HEK293T (cell line): ENCODE results near the gene ZBTB20.

Experiments used
- CTCF ChIA-PET: fragments of 350-600 bp; formaldehyde crosslinking; extraction: SDS; loops from one replicate; lab custom pipeline; 2021; ENCODE audit warnings: antibody characterized with exemption, inconsistent platforms; lab: Yijun Ruan, JAX
- POLR2A ChIA-PET: fragments of 350-600 bp; formaldehyde crosslinking; extraction: SDS; loops from one replicate; lab custom pipeline; 2020; ENCODE audit warnings: antibody characterized with exemption, inconsistent platforms; lab: Yijun Ruan, JAX
- DNase-seq: peaks from one replicate; pipeline ENCODE4 v3.0.0; 2012; ENCODE audit warnings: mixed read lengths; ENCODE audit errors: extremely low spot score
- ARNT ChIP-seq: fragments of 450-650 bp; IDR thresholded peaks from 2 replicates; pipeline ENCODE4 v1.6.1; 2017; ENCODE audit warnings: mild to moderate bottlenecking
- BHLHE40 ChIP-seq: fragments of 450-650 bp; IDR thresholded peaks from 2 replicates; pipeline ENCODE4 v1.6.1; 2016; ENCODE audit warnings: mild to moderate bottlenecking, moderate library complexity, borderline replicate concordance
- CTBP1 ChIP-seq: fragments of 450-650 bp; IDR thresholded peaks from 2 replicates; pipeline ENCODE4 v1.6.1; 2016; ENCODE audit warnings: borderline replicate concordance
- ELF4 ChIP-seq: fragments of 450-650 bp; IDR thresholded peaks from 2 replicates; pipeline ENCODE4 v1.6.1; 2017; ENCODE audit warnings: antibody characterized with exemption
- FOXA1 ChIP-seq: fragments of 450-650 bp; IDR thresholded peaks from 2 replicates; pipeline ENCODE4 v1.6.1; 2016; ENCODE audit warnings: mild to moderate bottlenecking
- FOXK2 ChIP-seq: fragments of 450-650 bp; IDR thresholded peaks from 2 replicates; pipeline ENCODE4 v1.6.1; 2016; ENCODE audit warnings: mild to moderate bottlenecking
- FOXM1 ChIP-seq: fragments of 450-650 bp; IDR thresholded peaks from 2 replicates; pipeline ENCODE4 v1.6.1; 2017; ENCODE audit warnings: mild to moderate bottlenecking, borderline replicate concordance
- HDGF ChIP-seq: fragments of 450-650 bp; IDR thresholded peaks from 2 replicates; pipeline ENCODE4 v1.6.1; 2017; ENCODE audit warnings: antibody characterized with exemption, borderline replicate concordance
- L3MBTL2 ChIP-seq: fragments of 450-650 bp; conservative IDR thresholded peaks from 2 replicates; pipeline ENCODE4 v1.6.1; 2016; ENCODE audit warnings: mild to moderate bottlenecking
- LEF1 ChIP-seq: fragments of 450-650 bp; IDR thresholded peaks from 2 replicates; pipeline ENCODE4 v1.6.1; 2017; ENCODE audit warnings: mild to moderate bottlenecking, borderline replicate concordance
- NFRKB ChIP-seq: fragments of 450-650 bp; IDR thresholded peaks from 2 replicates; pipeline ENCODE4 v1.6.1; 2016; ENCODE audit warnings: mild to moderate bottlenecking, moderate library complexity
- PKNOX1 ChIP-seq: fragments of 450-650 bp; IDR thresholded peaks from 2 replicates; pipeline ENCODE4 v1.6.1; 2016
- SP1 ChIP-seq: fragments of 450-650 bp; IDR thresholded peaks from 2 replicates; pipeline ENCODE4 v1.6.1; 2017
- SUZ12 ChIP-seq: fragments of 450-650 bp; IDR thresholded peaks from 2 replicates; pipeline ENCODE4 v1.6.1; 2016; ENCODE audit warnings: mild to moderate bottlenecking
- TARDBP ChIP-seq: fragments of 450-650 bp; IDR thresholded peaks from 2 replicates; pipeline ENCODE4 v1.6.1; 2016
- ZNF384 ChIP-seq: fragments of 450-650 bp; IDR thresholded peaks from 2 replicates; pipeline ENCODE4 v1.6.1; 2016

ZBTB20 gene

GRCh38 chr3:114504941-114505628 is 642.0 kb downstream of the ZBTB20 start:
- no peak for DNase-seq
- ChIA-PET CTCF (no interaction called here), POLR2A (no interaction called here)
- no peak for TF ChIP-seq ELF4
- TF ChIP-seq SP1, result no peak
- TF ChIP-seq LEF1, result no peak
- no peak for TF ChIP-seq FOXK2
- no peak for TF ChIP-seq TARDBP
- no peak for TF ChIP-seq PKNOX1
- TF ChIP-seq NFRKB, result no peak
- no peak for TF ChIP-seq HDGF
- no peak for TF ChIP-seq ZNF384
- TF ChIP-seq ARNT, result no peak
- TF ChIP-seq FOXM1, result no peak
- TF ChIP-seq CTBP1, result no peak
- no peak for TF ChIP-seq SUZ12

GRCh38 chr3:114502204-114502603 is 644.9 kb downstream of the ZBTB20 start:
- CTCF ChIA-PET, result no interaction called here
- no peak for DNase-seq
- TF ChIP-seq NFRKB, result no peak
- no peak for TF ChIP-seq TARDBP
- TF ChIP-seq FOXK2, result no peak
- TF ChIP-seq HDGF, result no peak
- no peak for TF ChIP-seq PKNOX1
- TF ChIP-seq CTBP1, result no peak
- TF ChIP-seq FOXA1, result no peak
- TF ChIP-seq SP1, result no peak
- no peak for TF ChIP-seq ARNT
- TF ChIP-seq BHLHE40, result no peak
- no peak for TF ChIP-seq L3MBTL2
- no peak for TF ChIP-seq LEF1
- TF ChIP-seq FOXM1, result no peak
- TF ChIP-seq ELF4, result no peak
- no peak for TF ChIP-seq ZNF384
- no peak for TF ChIP-seq SUZ12
- POLR2A ChIA-PET, result no interaction called here

GRCh38 chr3:114499976-114500375 is 647.1 kb downstream of the ZBTB20 start:
- TF ChIP-seq LEF1, result no peak
- TF ChIP-seq TARDBP, result no peak
- no peak for TF ChIP-seq BHLHE40
- TF ChIP-seq CTBP1, result no peak
- no peak for TF ChIP-seq FOXA1
- no peak for TF ChIP-seq SUZ12
- peak; percentile 20; the same call in 1 of the 2 replicates for TF ChIP-seq PKNOX1
- no peak for DNase-seq
- ChIA-PET POLR2A (no interaction called here), CTCF (no interaction called here)

- ChIA-PET POLR2A (no interaction called here), CTCF (interaction anchor here (0.6 kb wide), 1 partner anchor 136 kb away, joined by 3 read pairs; no protein-coding TSS in a partner anchor)
- TF ChIP-seq NFRKB (no peak), L3MBTL2 (no peak), FOXM1 (no peak), TARDBP (no peak), CTBP1 (no peak), SUZ12 (no peak), FOXA1 (no peak), FOXK2 (no peak), ELF4 (no peak), LEF1 (no peak), HDGF (no peak), PKNOX1 (no peak), ZNF384 (no peak), ARNT (no peak), BHLHE40 (no peak), SP1 (no peak)
- peak; percentile 27 for DNase-seq
Measured at GRCh38 chr3:114498539-114499370, 648.3 kb downstream of the ZBTB20 start.

- no peak for DNase-seq
- POLR2A ChIA-PET, result no interaction called here
- TF ChIP-seq PKNOX1 (no peak), L3MBTL2 (no peak), BHLHE40 (no peak), CTBP1 (no peak), TARDBP (no peak), ELF4 (no peak), SP1 (no peak), LEF1 (no peak), HDGF (no peak), ARNT (no peak), FOXM1 (no peak), SUZ12 (no peak), FOXA1 (no peak), FOXK2 (no peak)
- CTCF ChIA-PET, result no interaction called here
Measured at GRCh38 chr3:114496874-114497273, 650.2 kb downstream of the ZBTB20 start.
